WERI-Rb-1 (cell line): Measurements from ENCODE around the gene C20orf144.
A peak's percentile ranks its signal among the peaks of the same experiment; 100 is the strongest.

ENCODE experiments used
- DNase-seq: peaks from one replicate; pipeline ENCODE4 v3.0.0-alpha.2; 2020
- H3K27ac ChIP-seq: fragments of 250-450 bp; sonication (Bioruptor Pico); 2 replicates; pipeline ENCODE4 v1.5.1; 2020; ENCODE audit warnings: mild to moderate bottlenecking, moderate library complexity
- H3K27me3 ChIP-seq: fragments of 250-450 bp; sonication (Bioruptor Pico); 2 replicates; pipeline ENCODE4 v1.5.1; 2021; ENCODE audit warnings: mild to moderate bottlenecking, low read depth, moderate library complexity; ENCODE audit not compliant: insufficient read depth, severe bottlenecking
- H3K36me3 ChIP-seq: fragments of 250-450 bp; sonication (Bioruptor Pico); 2 replicates; pipeline ENCODE4 v1.5.1; 2020; ENCODE audit warnings: mild to moderate bottlenecking, moderate library complexity
- H3K4me3 ChIP-seq: 2 replicates; pipeline ENCODE4 v1.5.1; 2011; ENCODE audit warnings: low read depth, mild to moderate bottlenecking, control low read depth, low read length
- H3K9me3 ChIP-seq: fragments of 250-450 bp; sonication (Bioruptor Pico); 2 replicates; pipeline ENCODE4 v1.5.1; 2021; ENCODE audit warnings: mild to moderate bottlenecking, moderate library complexity; ENCODE audit not compliant: severe bottlenecking
- TF ChIP-seq, protein P1 (sequence below): IDR thresholded peaks from 2 replicates; pipeline ENCODE4 v1.5.1; 2011; ENCODE audit warnings: low read depth, mild to moderate bottlenecking, control low read depth, inconsistent platforms, low read length

C20orf144 gene

DNA sequence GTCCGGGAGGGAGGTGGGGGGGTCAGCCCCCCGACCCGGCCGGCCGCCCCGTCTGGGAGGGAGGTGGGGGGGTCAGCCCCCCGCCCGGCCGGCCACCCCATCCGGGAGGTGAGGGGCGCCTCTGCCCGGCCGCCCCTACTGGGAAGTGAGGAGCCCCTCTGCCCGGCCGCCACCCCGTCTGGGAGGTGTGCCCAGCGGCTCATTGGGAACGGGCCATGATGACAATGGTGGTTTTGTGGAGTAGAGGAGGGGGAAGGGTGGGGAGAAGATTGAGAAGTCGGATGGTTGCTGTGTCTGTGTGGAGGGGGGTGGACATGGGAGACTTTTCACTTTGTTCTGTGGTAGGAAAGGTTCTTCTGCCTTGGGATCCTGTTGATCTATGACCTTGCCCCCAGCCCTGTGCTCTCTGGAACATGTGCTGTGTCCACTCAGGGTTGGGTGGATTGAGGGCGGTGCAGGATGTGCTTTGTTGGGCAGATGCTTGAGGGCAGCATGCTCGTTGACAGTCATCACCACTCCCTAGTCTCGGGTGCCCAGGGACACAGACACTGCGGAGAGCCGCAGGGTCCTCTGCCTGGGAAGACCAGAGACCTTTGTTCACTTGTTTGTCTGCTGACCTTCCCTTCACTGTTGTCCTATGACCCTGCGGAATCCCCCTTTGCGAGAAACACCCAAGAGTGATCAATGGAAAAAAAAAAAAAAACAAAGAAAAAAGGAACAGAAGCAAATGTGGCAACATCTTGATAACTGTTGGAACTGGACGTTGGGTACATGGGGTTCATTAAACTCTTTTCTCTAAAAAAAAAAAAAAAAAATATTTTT, 39.7 kb downstream of the C20orf144 start:
- Histone ChIP-seq H3K27ac (no peak overlapping the region), H3K4me3 (no peak overlapping the region), H3K36me3 (no peaks in the 10 kb centered on the region), H3K9me3 (peaks cover 11% of the 10 kb centered on the region), H3K27me3 (no peaks in the 10 kb centered on the region)
- no peak for DNase-seq
- TF ChIP-seq, protein P1, sequence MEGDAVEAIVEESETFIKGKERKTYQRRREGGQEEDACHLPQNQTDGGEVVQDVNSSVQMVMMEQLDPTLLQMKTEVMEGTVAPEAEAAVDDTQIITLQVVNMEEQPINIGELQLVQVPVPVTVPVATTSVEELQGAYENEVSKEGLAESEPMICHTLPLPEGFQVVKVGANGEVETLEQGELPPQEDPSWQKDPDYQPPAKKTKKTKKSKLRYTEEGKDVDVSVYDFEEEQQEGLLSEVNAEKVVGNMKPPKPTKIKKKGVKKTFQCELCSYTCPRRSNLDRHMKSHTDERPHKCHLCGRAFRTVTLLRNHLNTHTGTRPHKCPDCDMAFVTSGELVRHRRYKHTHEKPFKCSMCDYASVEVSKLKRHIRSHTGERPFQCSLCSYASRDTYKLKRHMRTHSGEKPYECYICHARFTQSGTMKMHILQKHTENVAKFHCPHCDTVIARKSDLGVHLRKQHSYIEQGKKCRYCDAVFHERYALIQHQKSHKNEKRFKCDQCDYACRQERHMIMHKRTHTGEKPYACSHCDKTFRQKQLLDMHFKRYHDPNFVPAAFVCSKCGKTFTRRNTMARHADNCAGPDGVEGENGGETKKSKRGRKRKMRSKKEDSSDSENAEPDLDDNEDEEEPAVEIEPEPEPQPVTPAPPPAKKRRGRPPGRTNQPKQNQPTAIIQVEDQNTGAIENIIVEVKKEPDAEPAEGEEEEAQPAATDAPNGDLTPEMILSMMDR: no peak

DNA sequence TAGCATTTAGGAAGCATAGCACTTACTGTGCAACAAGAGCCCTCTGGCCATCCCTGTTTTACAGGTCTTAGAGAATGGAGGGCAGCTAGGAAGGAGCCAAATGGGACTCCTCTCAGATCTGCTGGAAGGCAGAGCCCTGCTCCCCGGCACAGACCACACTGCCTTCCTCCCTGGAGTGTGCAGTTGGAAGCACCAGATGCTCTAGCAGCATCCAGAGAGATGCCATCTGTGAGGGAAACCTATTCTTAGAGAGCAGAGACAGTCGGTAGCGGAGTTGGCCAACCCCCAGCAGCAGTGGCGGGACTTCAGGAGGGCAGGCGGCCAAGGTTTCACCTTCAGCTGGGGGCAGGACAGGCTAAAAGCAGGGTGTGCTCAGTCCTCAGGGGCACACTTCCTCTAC, 40.7 kb downstream of the C20orf144 start:
- peak; percentile 56 for DNase-seq
- Histone ChIP-seq H3K4me3 (no peak overlapping the region), H3K36me3 (no peaks in the 10 kb centered on the region), H3K27me3 (no peaks in the 10 kb centered on the region), H3K27ac (peak overlapping the region; percentile 21; the same call in 1 of the 2 replicates), H3K9me3 (peaks cover 11% of the 10 kb centered on the region)
- TF ChIP-seq, protein P1: no peak

GRCh38 chr20:33703498-33704137, 41.5 kb downstream of the C20orf144 start:
- DNase-seq: no peak
- Histone ChIP-seq H3K27me3 (no peaks in the 10 kb centered on the region), H3K27ac (no peak overlapping the region), H3K4me3 (no peak overlapping the region), H3K9me3 (peaks cover 5% of the 10 kb centered on the region), H3K36me3 (no peaks in the 10 kb centered on the region)
- TF ChIP-seq, protein P1: no peak

DNA sequence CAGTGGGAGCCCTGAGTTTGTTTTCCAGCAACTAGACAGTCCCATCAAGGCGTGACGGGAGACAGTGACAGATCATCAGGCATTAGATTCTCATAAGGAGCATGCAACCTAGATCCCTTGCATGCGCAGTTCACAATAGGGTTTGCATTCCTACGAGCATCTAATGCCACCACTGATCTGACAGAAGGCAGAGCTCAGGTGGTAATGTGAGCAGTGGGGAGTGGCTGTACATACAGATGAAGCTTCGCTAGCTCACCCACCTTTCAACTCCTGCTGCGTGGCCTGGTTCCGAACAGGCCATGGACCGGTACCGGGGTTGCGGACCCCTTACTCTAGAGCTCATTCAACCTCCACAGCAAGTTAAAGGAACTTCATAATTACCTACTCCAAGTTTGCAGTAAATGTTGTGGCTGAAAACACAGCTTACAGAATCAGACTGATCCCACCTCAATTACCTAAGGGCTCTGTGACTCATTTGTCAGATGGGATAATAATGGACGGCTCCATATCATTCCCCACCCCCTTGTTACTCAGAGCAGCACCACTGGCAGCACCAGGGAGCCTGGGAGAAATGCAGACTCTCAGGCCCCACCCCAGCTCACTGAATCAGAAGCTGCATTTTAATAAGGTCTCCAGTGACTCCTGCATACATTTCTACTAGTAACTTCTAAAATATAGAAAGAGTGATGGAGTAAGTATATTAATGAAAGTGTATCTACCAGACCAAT, 42.2 kb downstream of the C20orf144 start:
- Histone ChIP-seq H3K4me3 (no peak overlapping the region), H3K36me3 (no peaks in the 10 kb centered on the region), H3K9me3 (peaks cover 5% of the 10 kb centered on the region), H3K27ac (no peak overlapping the region), H3K27me3 (no peaks in the 10 kb centered on the region)
- TF ChIP-seq, protein P1: no peak
- no peak for DNase-seq

DNA sequence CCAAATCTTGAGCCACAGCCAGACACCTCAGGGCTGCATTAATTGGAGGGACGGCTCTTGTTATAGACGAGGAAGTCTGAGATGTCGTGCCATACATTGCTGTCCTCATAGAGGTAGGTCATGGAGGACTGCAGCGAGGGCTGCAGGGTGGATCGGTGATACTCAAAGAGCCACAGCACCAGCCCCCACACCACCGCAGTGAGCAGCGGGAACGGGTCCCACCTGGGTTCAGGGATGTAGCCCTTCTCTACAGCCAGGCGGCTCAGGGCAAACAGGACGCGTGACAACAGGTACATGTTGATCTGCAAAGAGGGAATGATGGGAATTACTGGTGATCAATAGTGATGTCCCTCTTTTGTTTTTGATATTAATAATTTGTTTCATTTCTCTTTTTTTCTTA, 45.5 kb downstream of the C20orf144 start:
- no peak for DNase-seq
- peaks cover 4% of the 10 kb centered on the region for H3K36me3 ChIP-seq
- H3K9me3 ChIP-seq: no peaks in the 10 kb centered on the region
- TF ChIP-seq, protein P1: no peak
- H3K27me3 ChIP-seq: no peaks in the 10 kb centered on the region
- no peak overlapping the region for H3K27ac ChIP-seq
- H3K4me3 ChIP-seq: no peak overlapping the region
